ENCODE results near the gene LIN28B.

DNA sequence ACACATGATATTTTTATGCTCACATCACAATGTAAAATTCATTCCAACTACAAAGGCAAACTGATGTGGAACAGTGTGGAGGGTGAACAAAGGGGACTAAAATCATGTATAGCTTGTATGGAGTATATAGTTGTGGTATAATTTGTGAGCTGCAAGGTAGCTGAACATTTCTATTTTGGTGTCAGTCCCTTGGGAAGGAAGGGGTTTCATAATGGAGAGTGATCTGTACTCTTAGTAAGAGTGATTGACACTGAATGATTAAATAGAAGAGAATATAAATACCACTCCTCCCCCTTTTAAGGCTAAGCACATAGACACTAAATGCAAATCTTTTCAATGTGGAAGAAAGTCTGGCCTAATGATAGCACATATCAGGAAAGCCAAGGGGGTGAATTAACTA, 118.3 kb downstream of the LIN28B start:
- TF ChIP-seq, protein P1, sequence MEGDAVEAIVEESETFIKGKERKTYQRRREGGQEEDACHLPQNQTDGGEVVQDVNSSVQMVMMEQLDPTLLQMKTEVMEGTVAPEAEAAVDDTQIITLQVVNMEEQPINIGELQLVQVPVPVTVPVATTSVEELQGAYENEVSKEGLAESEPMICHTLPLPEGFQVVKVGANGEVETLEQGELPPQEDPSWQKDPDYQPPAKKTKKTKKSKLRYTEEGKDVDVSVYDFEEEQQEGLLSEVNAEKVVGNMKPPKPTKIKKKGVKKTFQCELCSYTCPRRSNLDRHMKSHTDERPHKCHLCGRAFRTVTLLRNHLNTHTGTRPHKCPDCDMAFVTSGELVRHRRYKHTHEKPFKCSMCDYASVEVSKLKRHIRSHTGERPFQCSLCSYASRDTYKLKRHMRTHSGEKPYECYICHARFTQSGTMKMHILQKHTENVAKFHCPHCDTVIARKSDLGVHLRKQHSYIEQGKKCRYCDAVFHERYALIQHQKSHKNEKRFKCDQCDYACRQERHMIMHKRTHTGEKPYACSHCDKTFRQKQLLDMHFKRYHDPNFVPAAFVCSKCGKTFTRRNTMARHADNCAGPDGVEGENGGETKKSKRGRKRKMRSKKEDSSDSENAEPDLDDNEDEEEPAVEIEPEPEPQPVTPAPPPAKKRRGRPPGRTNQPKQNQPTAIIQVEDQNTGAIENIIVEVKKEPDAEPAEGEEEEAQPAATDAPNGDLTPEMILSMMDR (IDR thresholded peaks at IDR 0.05 in 8 of 11, conservative IDR thresholded peaks at IDR 0.05 in 3 of 11), result no peak
- TF ChIP-seq POLR2AphosphoS5 (IDR thresholded peaks at IDR 0.05) (no peak), POLR2A (IDR thresholded peaks at IDR 0.05) (no peak)

All from spleen (tissue), 7 donors.